MM.1S (cell line): Measurements from ENCODE around the gene ZNF618.

Experiments used
- DNase-seq: peaks from one replicate; pipeline ENCODE4 v3.0.0-alpha.2; 2015
- H2AFZ ChIP-seq: fragments of 300-600 bp; sonication (generic); 2 replicates; pipeline ENCODE4 v1.6.0; 2016; ENCODE audit warnings: antibody characterized with exemption, low read length
- H3F3A ChIP-seq: fragments of 300-600 bp; sonication (generic); 2 replicates; pipeline ENCODE4 v1.6.1; 2016; ENCODE audit warnings: mild to moderate bottlenecking, antibody characterized with exemption, low read length, moderate library complexity, mixed read lengths; ENCODE audit not compliant: insufficient read depth
- H3K27ac ChIP-seq: fragments of 300-600 bp; sonication (generic); 2 replicates; pipeline ENCODE4 v1.5.1; 2016; ENCODE audit warnings: mild to moderate bottlenecking, low read length
- H3K27me3 ChIP-seq: fragments of 300-600 bp; sonication (generic); replicated peaks from 2 replicates; pipeline ENCODE4 v1.6.0; 2016; ENCODE audit warnings: low read length; ENCODE audit not compliant: insufficient read depth
- H3K36me3 ChIP-seq: fragments of 300-600 bp; sonication (generic); replicated peaks from 2 replicates; pipeline ENCODE4 v1.6.1; 2016; ENCODE audit warnings: mild to moderate bottlenecking, low read length, mixed read lengths; ENCODE audit not compliant: insufficient read depth
- H3K4me1 ChIP-seq: fragments of 300-600 bp; sonication (generic); 2 replicates; pipeline ENCODE4 v1.6.1; 2016; ENCODE audit warnings: low read length, mixed read lengths
- H3K4me2 ChIP-seq: fragments of 300-600 bp; sonication (generic); 2 replicates; pipeline ENCODE4 v1.6.0; 2016; ENCODE audit warnings: low read depth, low read length
- H3K4me3 ChIP-seq: fragments of 300-600 bp; sonication (generic); 2 replicates; pipeline ENCODE4 v1.5.1; 2016; ENCODE audit warnings: low read length, mixed read lengths
- H3K79me2 ChIP-seq: fragments of 300-600 bp; sonication (generic); 2 replicates; pipeline ENCODE4 v1.6.1; 2016; ENCODE audit warnings: mixed run types, low read length, mixed read lengths
- H3K9ac ChIP-seq: fragments of 300-600 bp; sonication (generic); 2 replicates; pipeline ENCODE4 v1.6.1; 2016; ENCODE audit warnings: low read length, mixed read lengths
- H3K9me2 ChIP-seq: fragments of 300-600 bp; sonication (generic); replicated peaks from 2 replicates; pipeline ENCODE4 v1.6.1; 2016; ENCODE audit warnings: mild to moderate bottlenecking, low read length, mixed read lengths; ENCODE audit not compliant: insufficient read depth
- H3K9me3 ChIP-seq: fragments of 300-600 bp; sonication (generic); replicated peaks from 2 replicates; pipeline ENCODE4 v1.6.1; 2016; ENCODE audit warnings: mild to moderate bottlenecking, low read length, mixed read lengths; ENCODE audit not compliant: insufficient read depth
- H4K20me1 ChIP-seq: fragments of 300-600 bp; sonication (generic); 2 replicates; pipeline ENCODE4 v1.6.1; 2016; ENCODE audit warnings: mild to moderate bottlenecking, low read length, moderate library complexity, mixed read lengths; ENCODE audit not compliant: insufficient read depth
- EZH2 ChIP-seq: fragments of 300-600 bp; sonication (generic); optimal IDR thresholded peaks from 2 replicates; pipeline ENCODE3; 2017; ENCODE audit warnings: low read depth, mild to moderate bottlenecking, antibody characterized with exemption, low read length, mixed read lengths
- EZH2phosphoT487 ChIP-seq: fragments of 300-600 bp; sonication (generic); IDR thresholded peaks from 2 replicates; pipeline ENCODE4 v1.6.1; 2018; ENCODE audit warnings: antibody characterized with exemption, low read length
- TF ChIP-seq, protein P1 (sequence below): fragments of 300-600 bp; sonication (generic); IDR thresholded peaks from 2 replicates; pipeline ENCODE4 v1.5.1; 2016; ENCODE audit warnings: antibody characterized with exemption, low read length, mixed read lengths

The ZNF618 gene

DNA sequence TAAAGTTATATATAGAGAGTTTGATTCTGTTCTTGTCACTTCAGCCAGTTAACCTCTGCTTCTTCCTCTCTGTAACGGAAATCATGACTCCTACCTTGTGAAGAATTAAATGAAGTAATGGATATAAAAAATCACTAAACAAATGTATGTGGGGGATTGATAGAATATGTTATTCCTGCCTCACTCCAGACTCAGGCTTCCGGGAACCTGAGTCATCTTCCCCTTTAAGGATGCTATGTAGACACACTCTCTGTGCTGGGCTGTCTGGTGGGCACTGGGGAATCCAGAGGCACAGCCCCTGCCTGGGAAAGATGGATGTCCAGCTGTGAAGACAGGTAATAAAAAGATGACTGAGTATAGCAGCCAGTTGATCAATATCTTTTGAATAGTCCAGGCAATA is 77.4 kb downstream of the ZNF618 start:
- H4K20me1 ChIP-seq: no peaks in the 10 kb centered on the region
- no peaks in the 10 kb centered on the region for H3K27me3 ChIP-seq
- H3K9me2 ChIP-seq: no peaks in the 10 kb centered on the region
- no peak overlapping the region for H3K4me3 ChIP-seq
- no peaks in the 10 kb centered on the region for H3K79me2 ChIP-seq
- no peak overlapping the region for H3K9ac ChIP-seq
- TF ChIP-seq, protein P1, sequence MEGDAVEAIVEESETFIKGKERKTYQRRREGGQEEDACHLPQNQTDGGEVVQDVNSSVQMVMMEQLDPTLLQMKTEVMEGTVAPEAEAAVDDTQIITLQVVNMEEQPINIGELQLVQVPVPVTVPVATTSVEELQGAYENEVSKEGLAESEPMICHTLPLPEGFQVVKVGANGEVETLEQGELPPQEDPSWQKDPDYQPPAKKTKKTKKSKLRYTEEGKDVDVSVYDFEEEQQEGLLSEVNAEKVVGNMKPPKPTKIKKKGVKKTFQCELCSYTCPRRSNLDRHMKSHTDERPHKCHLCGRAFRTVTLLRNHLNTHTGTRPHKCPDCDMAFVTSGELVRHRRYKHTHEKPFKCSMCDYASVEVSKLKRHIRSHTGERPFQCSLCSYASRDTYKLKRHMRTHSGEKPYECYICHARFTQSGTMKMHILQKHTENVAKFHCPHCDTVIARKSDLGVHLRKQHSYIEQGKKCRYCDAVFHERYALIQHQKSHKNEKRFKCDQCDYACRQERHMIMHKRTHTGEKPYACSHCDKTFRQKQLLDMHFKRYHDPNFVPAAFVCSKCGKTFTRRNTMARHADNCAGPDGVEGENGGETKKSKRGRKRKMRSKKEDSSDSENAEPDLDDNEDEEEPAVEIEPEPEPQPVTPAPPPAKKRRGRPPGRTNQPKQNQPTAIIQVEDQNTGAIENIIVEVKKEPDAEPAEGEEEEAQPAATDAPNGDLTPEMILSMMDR: no peak
- TF ChIP-seq EZH2 (no peak), EZH2phosphoT487 (no peak)
- H3K4me2 ChIP-seq: no peak overlapping the region
- H3K36me3 ChIP-seq: no peaks in the 10 kb centered on the region
- no peaks in the 10 kb centered on the region for H3K9me3 ChIP-seq
- DNase-seq: no peak
- no peaks in the 10 kb centered on the region for H3K4me1 ChIP-seq
- no peak overlapping the region for H3K27ac ChIP-seq
- H3F3A ChIP-seq: no peaks in the 10 kb centered on the region
- no peak overlapping the region for H2AFZ ChIP-seq

DNA sequence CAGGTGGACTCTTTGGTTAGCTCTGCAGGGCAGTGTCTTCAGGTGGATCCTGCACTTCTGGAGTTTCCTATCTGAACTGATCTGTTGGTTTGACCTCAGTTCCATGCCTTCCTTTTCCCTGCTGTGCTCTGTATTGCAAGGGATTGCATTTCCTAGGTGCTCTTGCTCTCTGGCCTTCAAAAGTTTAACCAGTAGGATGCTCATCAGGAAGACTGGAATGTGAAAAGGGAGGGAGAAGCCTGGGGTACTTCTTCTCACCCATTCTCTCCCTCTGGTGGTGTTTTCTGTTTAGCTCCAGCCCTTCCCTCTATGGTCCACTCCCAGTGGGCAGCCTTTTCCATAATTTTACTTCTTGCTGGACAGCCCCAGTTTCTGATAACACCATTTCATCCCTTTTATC is 78.5 kb downstream of the ZNF618 start:
- Histone ChIP-seq H3K27me3 (no peaks in the 10 kb centered on the region), H3K79me2 (no peaks in the 10 kb centered on the region), H3K9me2 (no peaks in the 10 kb centered on the region), H3K4me2 (no peak overlapping the region), H3K9ac (no peak overlapping the region), H2AFZ (no peak overlapping the region), H3K4me1 (no peaks in the 10 kb centered on the region), H3K27ac (no peak overlapping the region), H3K36me3 (no peaks in the 10 kb centered on the region), H3K4me3 (no peak overlapping the region), H3K9me3 (no peaks in the 10 kb centered on the region), H3F3A (no peaks in the 10 kb centered on the region), H4K20me1 (no peaks in the 10 kb centered on the region)
- no peak for TF ChIP-seq EZH2
- TF ChIP-seq EZH2phosphoT487: no peak
- TF ChIP-seq, protein P1: no peak
- no peak for DNase-seq

DNA sequence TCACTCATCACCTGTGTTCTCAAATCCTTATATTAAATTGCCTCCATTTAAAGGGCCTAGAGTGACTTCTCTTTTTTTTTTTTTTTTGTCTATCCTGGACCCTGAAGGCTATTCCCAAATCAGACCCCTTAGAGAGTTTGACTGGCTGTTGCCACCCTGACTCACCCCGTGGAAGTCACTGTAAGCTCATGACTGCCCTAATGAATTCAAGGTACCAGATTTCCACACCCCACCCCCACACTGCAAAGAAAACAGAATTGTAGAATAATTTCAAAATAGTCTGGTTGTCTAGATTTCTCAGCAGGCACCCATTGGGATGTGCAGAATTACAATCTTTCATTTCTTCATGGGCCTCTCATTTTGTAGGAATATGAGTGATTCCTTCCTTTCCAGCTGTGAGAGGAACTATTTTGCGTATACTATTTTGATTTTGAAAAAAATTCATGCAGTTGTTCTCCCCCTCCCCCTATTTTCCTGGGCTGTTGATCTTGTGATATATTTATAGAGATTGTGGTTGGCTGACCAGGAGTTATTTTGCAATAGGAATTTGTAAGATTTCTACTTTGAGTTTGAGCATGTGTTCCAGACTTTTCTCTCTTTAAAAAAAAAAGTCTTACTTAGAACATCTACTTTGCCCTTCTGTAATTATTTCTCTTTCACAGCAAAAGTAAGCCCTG is 79.1 kb downstream of the ZNF618 start:
- H3K9me3 ChIP-seq: no peaks in the 10 kb centered on the region
- no peak for DNase-seq
- TF ChIP-seq, protein P1: no peak
- TF ChIP-seq EZH2phosphoT487: no peak
- TF ChIP-seq EZH2: no peak
- no peaks in the 10 kb centered on the region for H4K20me1 ChIP-seq
- H3K9ac ChIP-seq: no peak overlapping the region
- H3K4me3 ChIP-seq: no peak overlapping the region
- H3K27me3 ChIP-seq: no peaks in the 10 kb centered on the region
- no peaks in the 10 kb centered on the region for H3K36me3 ChIP-seq
- H3K79me2 ChIP-seq: no peaks in the 10 kb centered on the region
- no peaks in the 10 kb centered on the region for H3F3A ChIP-seq
- H3K27ac ChIP-seq: no peak overlapping the region
- H3K4me2 ChIP-seq: no peak overlapping the region
- no peaks in the 10 kb centered on the region for H3K4me1 ChIP-seq
- no peaks in the 10 kb centered on the region for H3K9me2 ChIP-seq
- no peak overlapping the region for H2AFZ ChIP-seq
